Measurements from ENCODE around the gene C15orf40.

DNA sequence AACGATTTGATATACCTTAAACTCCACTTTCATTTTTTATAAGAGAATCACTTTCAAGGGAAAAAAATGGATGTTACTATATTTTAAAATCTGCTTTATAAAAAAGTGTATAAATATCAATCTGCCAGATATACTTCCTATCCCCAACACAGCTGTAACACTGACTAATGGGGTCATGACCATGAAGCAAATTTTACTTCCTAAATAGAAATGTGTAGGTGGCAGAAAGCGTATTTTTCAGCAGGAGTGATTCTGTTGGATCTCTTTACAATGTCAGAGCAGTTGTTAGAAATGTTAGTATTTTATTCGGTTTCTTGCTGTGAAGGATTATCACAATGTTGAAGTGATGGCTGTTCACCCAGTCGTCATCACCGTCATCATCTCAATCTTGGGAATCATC lies 5.5 kb upstream of the C15orf40 start:
- TF ChIP-seq, protein P1, sequence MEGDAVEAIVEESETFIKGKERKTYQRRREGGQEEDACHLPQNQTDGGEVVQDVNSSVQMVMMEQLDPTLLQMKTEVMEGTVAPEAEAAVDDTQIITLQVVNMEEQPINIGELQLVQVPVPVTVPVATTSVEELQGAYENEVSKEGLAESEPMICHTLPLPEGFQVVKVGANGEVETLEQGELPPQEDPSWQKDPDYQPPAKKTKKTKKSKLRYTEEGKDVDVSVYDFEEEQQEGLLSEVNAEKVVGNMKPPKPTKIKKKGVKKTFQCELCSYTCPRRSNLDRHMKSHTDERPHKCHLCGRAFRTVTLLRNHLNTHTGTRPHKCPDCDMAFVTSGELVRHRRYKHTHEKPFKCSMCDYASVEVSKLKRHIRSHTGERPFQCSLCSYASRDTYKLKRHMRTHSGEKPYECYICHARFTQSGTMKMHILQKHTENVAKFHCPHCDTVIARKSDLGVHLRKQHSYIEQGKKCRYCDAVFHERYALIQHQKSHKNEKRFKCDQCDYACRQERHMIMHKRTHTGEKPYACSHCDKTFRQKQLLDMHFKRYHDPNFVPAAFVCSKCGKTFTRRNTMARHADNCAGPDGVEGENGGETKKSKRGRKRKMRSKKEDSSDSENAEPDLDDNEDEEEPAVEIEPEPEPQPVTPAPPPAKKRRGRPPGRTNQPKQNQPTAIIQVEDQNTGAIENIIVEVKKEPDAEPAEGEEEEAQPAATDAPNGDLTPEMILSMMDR (IDR thresholded peaks at IDR 0.05) = no peak
- TF ChIP-seq POLR2A (IDR thresholded peaks at IDR 0.05) (no peak), POLR2AphosphoS5 (IDR thresholded peaks at IDR 0.05) (no peak)
